ENCODE data around the gene MNT.

The MNT gene

GRCh38 chr17:2416010-2416734 is 15.3 kb upstream of the MNT start:
- Histone ChIP-seq H3K27me3 (ENCODE audit: control insufficient read depth, insufficient read depth, low read length) (no peaks in the 10 kb centered on the region), H3K9me3 (ENCODE audit: control insufficient read depth, insufficient read depth, low read depth, low read length) (no peaks in the 10 kb centered on the region), H3K4me3 (ENCODE audit: low read depth, low read length) (no peak overlapping the region), H3K27ac (ENCODE audit: low read depth, low read length) (no peak overlapping the region), H3K9ac (ENCODE audit: low read length) (no peak overlapping the region), H3K36me3 (ENCODE audit: control insufficient read depth, insufficient read depth, low read length) (peaks cover 46% of the 10 kb centered on the region), H3K4me1 (ENCODE audit: control insufficient read depth, insufficient read depth, low read length) (no peaks in the 10 kb centered on the region)

- Histone ChIP-seq H3K27ac (ENCODE audit: low read depth, low read length) (no peak overlapping the region), H3K36me3 (ENCODE audit: control insufficient read depth, insufficient read depth, low read length) (peaks cover 38% of the 10 kb centered on the region), H3K9me3 (ENCODE audit: control insufficient read depth, insufficient read depth, low read depth, low read length) (no peaks in the 10 kb centered on the region), H3K4me1 (ENCODE audit: control insufficient read depth, insufficient read depth, low read length) (no peaks in the 10 kb centered on the region), H3K9ac (ENCODE audit: low read length) (no peak overlapping the region), H3K4me3 (ENCODE audit: low read depth, low read length) (no peak overlapping the region), H3K27me3 (ENCODE audit: control insufficient read depth, insufficient read depth, low read length) (no peaks in the 10 kb centered on the region)
Measured at GRCh38 chr17:2415081-2415480, 14.2 kb upstream of the MNT start.

- Histone ChIP-seq H3K4me3 (ENCODE audit: low read depth, low read length) (no peak overlapping the region), H3K27ac (ENCODE audit: low read depth, low read length) (no peak overlapping the region), H3K9me3 (ENCODE audit: control insufficient read depth, insufficient read depth, low read depth, low read length) (no peaks in the 10 kb centered on the region), H3K27me3 (ENCODE audit: control insufficient read depth, insufficient read depth, low read length) (no peaks in the 10 kb centered on the region), H3K36me3 (ENCODE audit: control insufficient read depth, insufficient read depth, low read length) (peaks cover 32% of the 10 kb centered on the region), H3K4me1 (ENCODE audit: control insufficient read depth, insufficient read depth, low read length) (no peaks in the 10 kb centered on the region), H3K9ac (ENCODE audit: low read length) (no peak overlapping the region)
Measured at GRCh38 chr17:2414446-2415064, 13.7 kb upstream of the MNT start.

GRCh38 chr17:2412561-2413021 is 11.7 kb upstream of the MNT start:
- H3K4me3 ChIP-seq (ENCODE audit: low read depth, low read length), result no peak overlapping the region
- H3K9ac ChIP-seq (ENCODE audit: low read length), result no peak overlapping the region
- no peaks in the 10 kb centered on the region for H3K9me3 ChIP-seq (ENCODE audit: control insufficient read depth, insufficient read depth, low read depth, low read length)
- peaks cover 20% of the 10 kb centered on the region for H3K36me3 ChIP-seq (ENCODE audit: control insufficient read depth, insufficient read depth, low read length)
- H3K27me3 ChIP-seq (ENCODE audit: control insufficient read depth, insufficient read depth, low read length), result no peaks in the 10 kb centered on the region
- H3K4me1 ChIP-seq (ENCODE audit: control insufficient read depth, insufficient read depth, low read length), result no peaks in the 10 kb centered on the region
- H3K27ac ChIP-seq (ENCODE audit: low read depth, low read length), result no peak overlapping the region

- no peaks in the 10 kb centered on the region for H3K9me3 ChIP-seq (ENCODE audit: control insufficient read depth, insufficient read depth, low read depth, low read length)
- peaks cover 23% of the 10 kb centered on the region for H3K36me3 ChIP-seq (ENCODE audit: control insufficient read depth, insufficient read depth, low read length)
- H3K27ac ChIP-seq (ENCODE audit: low read depth, low read length), result no peak overlapping the region
- no peak overlapping the region for H3K4me3 ChIP-seq (ENCODE audit: low read depth, low read length)
- no peaks in the 10 kb centered on the region for H3K4me1 ChIP-seq (ENCODE audit: control insufficient read depth, insufficient read depth, low read length)
- no peaks in the 10 kb centered on the region for H3K27me3 ChIP-seq (ENCODE audit: control insufficient read depth, insufficient read depth, low read length)
- no peak overlapping the region for H3K9ac ChIP-seq (ENCODE audit: low read length)
Measured at GRCh38 chr17:2410951-2411350, 10.1 kb upstream of the MNT start.

- Histone ChIP-seq H3K36me3 (ENCODE audit: control insufficient read depth, insufficient read depth, low read length) (peaks cover 6% of the 10 kb centered on the region; the same call in 1 of the 2 replicates), H3K9me3 (ENCODE audit: control insufficient read depth, insufficient read depth, low read depth, low read length) (no peaks in the 10 kb centered on the region), H3K27ac (ENCODE audit: low read depth, low read length) (no peak overlapping the region), H3K27me3 (ENCODE audit: control insufficient read depth, insufficient read depth, low read length) (no peaks in the 10 kb centered on the region), H3K4me3 (ENCODE audit: low read depth, low read length) (no peak overlapping the region), H3K9ac (ENCODE audit: low read length) (no peak overlapping the region), H3K4me1 (ENCODE audit: control insufficient read depth, insufficient read depth, low read length) (no peaks in the 10 kb centered on the region)
Measured at GRCh38 chr17:2406903-2407790, 6.3 kb upstream of the MNT start.

GRCh38 chr17:2406271-2406902 is 5.5 kb upstream of the MNT start:
- H3K4me3 ChIP-seq (ENCODE audit: low read depth, low read length), result no peak overlapping the region
- no peak overlapping the region for H3K9ac ChIP-seq (ENCODE audit: low read length)
- H3K36me3 ChIP-seq (ENCODE audit: control insufficient read depth, insufficient read depth, low read length), result peaks cover 6% of the 10 kb centered on the region; the same call in 1 of the 2 replicates
- no peaks in the 10 kb centered on the region for H3K9me3 ChIP-seq (ENCODE audit: control insufficient read depth, insufficient read depth, low read depth, low read length)
- H3K27ac ChIP-seq (ENCODE audit: low read depth, low read length), result no peak overlapping the region
- no peaks in the 10 kb centered on the region for H3K27me3 ChIP-seq (ENCODE audit: control insufficient read depth, insufficient read depth, low read length)
- H3K4me1 ChIP-seq (ENCODE audit: control insufficient read depth, insufficient read depth, low read length), result no peaks in the 10 kb centered on the region

GRCh38 chr17:2405247-2405926 is 4.5 kb upstream of the MNT start:
- no peak overlapping the region for H3K4me3 ChIP-seq (ENCODE audit: low read depth, low read length)
- no peaks in the 10 kb centered on the region for H3K9me3 ChIP-seq (ENCODE audit: control insufficient read depth, insufficient read depth, low read depth, low read length)
- H3K27ac ChIP-seq (ENCODE audit: low read depth, low read length), result no peak overlapping the region
- no peaks in the 10 kb centered on the region for H3K27me3 ChIP-seq (ENCODE audit: control insufficient read depth, insufficient read depth, low read length)
- H3K4me1 ChIP-seq (ENCODE audit: control insufficient read depth, insufficient read depth, low read length), result no peaks in the 10 kb centered on the region
- 0 out of 2 replicates have a peak, but pooled peaks cover 3% of the 10 kb centered on the region for H3K36me3 ChIP-seq (ENCODE audit: control insufficient read depth, insufficient read depth, low read length)
- no peak overlapping the region for H3K9ac ChIP-seq (ENCODE audit: low read length)

GRCh38 chr17:2403044-2403443 is 2.2 kb upstream of the MNT start:
- no peak overlapping the region for H3K27ac ChIP-seq (ENCODE audit: low read depth, low read length)
- no peaks in the 10 kb centered on the region for H3K9me3 ChIP-seq (ENCODE audit: control insufficient read depth, insufficient read depth, low read depth, low read length)
- 0 out of 2 replicates have a peak, but pooled peaks cover 3% of the 10 kb centered on the region for H3K36me3 ChIP-seq (ENCODE audit: control insufficient read depth, insufficient read depth, low read length)
- H3K4me1 ChIP-seq (ENCODE audit: control insufficient read depth, insufficient read depth, low read length), result peaks cover 6% of the 10 kb centered on the region
- H3K27me3 ChIP-seq (ENCODE audit: control insufficient read depth, insufficient read depth, low read length), result no peaks in the 10 kb centered on the region
- H3K9ac ChIP-seq (ENCODE audit: low read length), result no peak overlapping the region
- H3K4me3 ChIP-seq (ENCODE audit: low read depth, low read length), result 0 out of 2 replicates have a peak overlapping the region, but pooled peaks have one; percentile 93

GRCh38 chr17:2402544-2402943 is 1.7 kb upstream of the MNT start:
- Histone ChIP-seq H3K4me1 (ENCODE audit: control insufficient read depth, insufficient read depth, low read length) (peaks cover 11% of the 10 kb centered on the region), H3K9me3 (ENCODE audit: control insufficient read depth, insufficient read depth, low read depth, low read length) (no peaks in the 10 kb centered on the region), H3K9ac (ENCODE audit: low read length) (peak overlapping the region; percentile 73), H3K36me3 (ENCODE audit: control insufficient read depth, insufficient read depth, low read length) (0 out of 2 replicates have a peak, but pooled peaks cover 3% of the 10 kb centered on the region), H3K27ac (ENCODE audit: low read depth, low read length) (no peak overlapping the region), H3K4me3 (ENCODE audit: low read depth, low read length) (peak overlapping the region; percentile 93), H3K27me3 (ENCODE audit: control insufficient read depth, insufficient read depth, low read length) (no peaks in the 10 kb centered on the region)
